ENCODE results near the gene EMX2.

Gene EMX2

DNA sequence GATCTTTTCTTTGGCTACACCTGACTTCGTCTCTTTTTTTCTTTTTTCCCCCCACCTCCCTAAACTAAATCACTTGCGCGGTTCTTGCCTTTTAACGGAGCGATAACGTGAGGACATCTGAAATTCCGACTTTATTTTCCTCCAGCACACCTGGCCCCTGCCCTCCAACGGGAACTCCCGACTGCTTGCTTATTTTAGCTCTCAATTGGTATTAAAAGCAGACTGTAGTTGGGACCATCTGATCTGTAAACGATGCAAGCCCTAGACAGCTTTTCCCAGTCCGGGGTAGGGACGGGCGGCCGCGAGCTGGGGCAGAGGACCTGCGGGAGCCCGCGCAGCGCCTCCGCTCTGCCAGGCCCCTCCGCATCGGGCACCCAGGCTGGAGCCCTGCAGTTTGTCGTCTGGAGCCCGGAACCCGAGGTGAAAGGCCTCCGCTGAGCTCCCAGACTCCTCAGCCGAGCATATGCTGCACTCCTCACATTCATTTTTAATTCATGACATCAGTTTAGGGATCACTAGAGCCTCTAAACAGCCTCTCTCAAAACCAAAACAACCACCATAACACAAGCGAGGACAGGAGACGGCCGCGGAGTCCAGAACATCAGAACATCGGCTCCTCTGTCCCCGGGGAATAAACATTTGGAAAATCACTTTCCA, 10.0 kb upstream of the EMX2 start:
- no peak for DNase-seq

DNA sequence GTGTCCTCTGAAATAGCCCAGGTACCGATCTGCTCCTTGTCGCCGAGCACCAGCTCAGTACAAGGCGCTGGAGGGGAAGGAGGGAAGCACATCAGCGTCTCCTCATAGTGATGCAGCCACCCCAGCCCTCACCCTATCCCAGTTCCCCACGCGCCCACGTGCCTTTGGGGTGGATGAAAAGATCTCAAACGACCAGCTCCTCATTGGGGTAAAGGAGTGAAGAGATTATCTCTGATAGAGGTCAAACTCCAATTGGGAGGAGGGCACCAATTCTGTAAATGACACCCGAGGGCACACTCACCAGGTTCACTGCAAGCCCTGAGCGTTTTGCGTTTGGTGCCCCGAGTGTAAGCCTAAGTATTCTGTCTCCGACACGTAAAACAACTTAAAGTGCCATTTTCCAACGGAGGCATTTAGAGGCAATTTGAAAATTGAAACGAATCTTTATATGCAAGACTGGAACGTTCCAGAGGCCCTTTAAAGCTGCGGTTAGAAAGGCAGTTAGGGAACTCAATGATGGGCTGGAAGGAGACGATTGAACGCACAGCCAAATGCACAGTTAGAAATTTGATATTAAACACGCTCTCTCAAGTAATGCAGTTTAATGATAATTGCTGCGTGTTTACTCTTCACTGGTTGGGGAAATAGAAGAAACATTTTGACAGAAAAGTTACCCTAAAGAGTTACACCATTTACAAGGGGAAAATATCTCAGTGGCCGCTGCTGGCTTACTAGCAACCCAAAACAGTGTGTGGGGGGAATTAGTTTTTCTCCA, 8.9 kb upstream of the EMX2 start:
- no peak for DNase-seq

DNA sequence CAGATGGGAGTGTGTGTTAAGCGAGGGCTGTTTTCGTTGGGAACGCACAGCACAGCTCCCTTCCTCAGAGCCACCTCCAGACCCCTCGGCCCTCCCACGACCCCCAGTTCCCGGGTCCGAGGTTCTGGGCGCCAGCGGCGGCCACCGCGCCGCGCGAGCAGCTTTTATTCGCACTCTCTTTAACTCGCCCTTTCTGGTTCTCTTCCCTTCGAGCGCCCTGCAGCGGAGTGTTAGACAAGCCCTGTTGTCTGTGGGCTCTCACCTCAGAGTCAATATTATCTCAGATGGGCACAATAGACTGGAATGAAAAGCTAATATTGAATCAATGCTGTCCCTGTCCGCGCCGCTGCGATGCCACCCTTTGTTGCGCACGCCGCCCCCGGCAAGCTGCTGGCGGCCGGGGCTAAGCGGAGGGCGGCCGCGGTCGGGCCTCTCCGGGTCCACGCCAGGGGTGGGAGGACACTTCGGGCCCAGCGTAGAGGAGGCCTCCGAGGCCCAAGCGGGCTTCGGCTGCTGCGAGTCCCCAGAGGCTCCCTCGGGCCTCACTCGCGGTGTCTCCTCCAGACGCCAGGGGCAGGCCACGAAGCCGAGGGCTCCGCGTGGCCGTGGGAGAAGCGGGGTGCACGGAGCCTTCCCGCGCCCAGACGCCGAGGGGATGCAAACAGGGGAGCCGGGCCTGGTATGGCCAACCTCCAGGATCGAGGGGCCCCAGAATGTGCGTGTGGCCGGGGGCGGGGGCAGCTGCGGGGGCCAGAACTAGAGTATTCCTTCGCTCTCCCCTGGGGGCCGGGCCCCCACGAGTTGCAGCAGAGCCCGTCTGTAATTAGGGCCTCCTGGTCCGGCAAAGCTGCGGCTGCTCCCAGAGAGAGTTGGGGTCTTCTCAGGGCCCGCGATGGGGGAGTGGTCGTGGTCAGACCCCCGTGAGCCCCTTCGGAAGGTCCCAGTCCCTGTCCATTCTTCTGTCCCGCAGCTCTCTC, 7.9 kb upstream of the EMX2 start:
- no peak for DNase-seq

DNA sequence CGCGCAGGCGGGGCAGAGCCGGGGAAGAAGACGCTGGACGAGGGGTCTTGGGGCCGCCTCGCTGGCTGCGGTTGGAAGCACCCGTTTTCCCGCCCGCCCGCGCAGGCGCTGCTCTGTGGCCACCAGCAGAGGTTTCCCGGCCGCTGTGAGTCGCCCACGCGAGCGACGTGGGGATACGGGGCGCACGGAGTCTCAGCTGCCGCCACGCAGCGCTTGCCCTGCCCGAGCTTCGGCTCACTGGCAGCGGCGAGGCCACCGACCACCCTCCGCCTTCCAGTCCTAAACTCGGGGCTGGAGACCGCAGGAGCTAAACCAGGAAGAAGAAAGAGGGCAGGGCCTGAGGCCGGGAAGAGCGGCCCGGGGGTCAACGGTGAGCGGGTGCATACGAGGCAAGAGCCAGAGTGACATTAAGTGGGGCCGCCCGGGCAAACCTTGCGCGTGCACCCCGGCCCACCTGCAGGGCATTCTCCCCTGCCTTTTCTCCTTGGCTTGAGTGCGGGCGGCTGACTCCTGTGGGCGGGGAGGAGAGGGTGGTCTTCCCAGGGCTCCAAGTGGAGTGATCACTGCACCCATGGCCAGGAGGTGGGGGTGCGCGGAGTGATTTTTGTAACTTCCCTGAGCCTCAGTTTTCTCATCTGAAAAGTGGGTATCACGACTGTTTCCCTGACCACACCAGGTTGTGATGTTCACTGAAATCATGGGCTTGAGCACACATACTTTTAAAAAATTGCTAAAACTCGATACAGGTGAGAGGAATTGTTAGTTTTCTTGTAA, 7.1 kb upstream of the EMX2 start:
- DNase-seq: no peak

DNA sequence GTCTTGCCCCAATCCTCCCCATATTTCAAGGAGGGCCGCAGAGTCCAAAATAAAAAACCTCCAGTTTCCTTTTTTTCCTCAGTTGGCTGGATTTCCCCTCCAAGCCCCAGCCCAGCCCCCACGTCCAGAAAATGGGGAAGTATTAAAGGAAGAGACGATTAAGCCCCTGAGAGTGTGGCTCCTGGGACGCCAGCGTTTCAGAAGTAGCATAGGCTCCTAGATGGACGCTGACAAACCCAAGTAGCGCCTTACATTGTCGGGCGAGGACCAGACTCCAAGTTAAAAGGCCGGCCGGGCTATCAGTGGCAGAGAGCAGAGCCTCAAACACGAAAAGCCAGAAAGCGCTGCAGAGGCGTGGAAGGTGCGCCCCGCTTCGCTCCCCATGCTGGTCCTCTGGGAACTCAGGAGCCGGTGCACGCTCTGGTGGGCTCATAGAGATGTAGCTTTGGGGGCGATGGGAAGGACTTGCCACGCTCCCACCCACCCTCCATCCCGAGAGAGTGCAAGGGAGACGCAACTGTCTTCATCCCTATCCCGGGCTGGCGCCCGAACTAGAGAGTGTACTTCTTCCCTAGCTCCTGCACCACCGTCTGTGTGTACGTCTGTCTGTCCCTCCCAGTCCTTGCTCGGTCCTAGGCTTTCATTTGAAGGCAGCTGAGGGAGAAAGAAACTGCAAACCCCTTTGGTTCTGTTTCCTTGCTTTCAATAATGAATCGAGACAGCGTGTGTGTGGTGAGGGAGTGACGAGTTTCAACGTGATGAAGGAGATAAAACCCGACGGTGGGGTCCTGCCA, 6.3 kb upstream of the EMX2 start:
- DNase-seq: no peak

DNA sequence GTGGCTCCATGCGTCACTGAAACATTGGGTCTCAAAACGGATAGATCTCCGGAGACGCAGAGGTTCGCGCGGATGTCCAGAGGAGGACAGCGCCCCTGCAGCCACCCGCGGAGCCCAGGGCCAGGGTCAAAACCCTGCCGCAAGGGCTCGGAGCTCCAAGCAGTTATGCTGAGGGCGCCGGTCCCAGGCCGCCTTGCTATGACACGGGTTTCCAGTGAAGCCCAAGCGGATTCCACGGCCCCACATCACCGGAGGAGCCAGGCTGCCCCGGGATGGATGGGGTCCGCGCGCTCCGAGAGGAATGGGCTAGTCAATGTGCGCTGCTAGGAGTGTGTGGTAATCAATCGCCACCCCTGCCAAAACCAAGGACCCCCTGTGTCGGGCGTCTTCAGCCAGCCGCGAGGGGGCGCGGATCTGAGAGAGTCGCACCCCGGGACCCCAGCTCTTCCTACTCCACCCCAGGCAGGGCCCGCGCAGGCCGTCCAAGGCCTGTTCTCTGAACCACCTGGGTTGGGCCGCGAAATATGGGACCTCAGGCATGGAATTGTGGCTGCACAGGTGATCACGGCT, 5.6 kb upstream of the EMX2 start:
- DNase-seq: no peak

DNA sequence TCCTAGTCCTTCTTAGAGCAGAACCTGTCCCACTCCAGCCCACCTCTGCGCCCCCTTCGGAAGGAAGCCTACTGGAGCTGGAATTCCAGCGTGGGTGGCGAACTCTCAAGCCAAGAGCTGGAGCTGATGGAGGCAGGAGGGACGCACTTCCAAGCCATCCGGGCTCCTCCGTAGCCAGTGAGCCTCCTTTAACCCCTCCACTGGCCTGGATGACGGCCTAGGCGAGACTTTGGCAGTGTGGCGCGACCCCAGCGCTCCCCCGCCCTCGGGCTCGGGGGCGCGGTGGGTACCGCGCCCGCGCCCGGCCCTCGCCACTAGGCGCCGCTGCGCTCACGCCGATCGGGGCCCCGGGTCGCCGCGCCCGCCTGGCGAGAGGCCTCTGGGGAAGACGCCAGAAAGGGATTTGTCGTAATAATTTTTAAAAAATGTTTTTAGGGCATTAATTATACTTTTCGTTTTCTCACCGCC, 5.1 kb upstream of the EMX2 start:
- DNase-seq: peak in 1 of 2 donors; percentile 11

DNA sequence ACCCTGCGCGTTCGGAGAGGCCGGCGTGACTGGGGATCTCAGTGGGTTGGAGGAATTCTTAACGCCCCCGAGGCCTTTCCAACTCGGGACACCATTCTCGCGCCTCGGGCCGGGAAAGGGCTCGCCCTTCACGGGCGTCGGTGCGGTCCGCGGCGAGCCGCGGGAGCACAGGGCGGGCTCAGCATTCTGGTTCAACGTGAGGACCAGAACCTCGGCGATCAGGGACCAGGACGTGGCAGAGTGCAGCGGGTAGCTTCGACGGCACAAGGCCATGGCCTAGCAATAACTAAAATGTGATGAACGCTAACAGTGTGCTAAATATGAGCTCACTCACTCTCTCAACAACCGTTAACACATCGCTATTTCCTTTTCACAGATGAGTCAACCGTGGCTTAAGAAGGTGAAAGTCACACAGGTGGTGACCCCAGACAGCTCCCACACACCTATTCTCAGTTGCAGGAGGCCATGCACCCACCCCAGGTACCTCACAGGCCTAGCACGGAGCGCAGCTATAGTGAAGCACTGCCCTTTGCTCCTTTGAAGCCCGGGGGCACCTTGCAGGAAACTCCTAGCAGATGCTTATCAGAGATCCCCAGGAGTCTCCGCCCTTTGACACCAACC, 4.5 kb upstream of the EMX2 start:
- no peak for DNase-seq

DNA sequence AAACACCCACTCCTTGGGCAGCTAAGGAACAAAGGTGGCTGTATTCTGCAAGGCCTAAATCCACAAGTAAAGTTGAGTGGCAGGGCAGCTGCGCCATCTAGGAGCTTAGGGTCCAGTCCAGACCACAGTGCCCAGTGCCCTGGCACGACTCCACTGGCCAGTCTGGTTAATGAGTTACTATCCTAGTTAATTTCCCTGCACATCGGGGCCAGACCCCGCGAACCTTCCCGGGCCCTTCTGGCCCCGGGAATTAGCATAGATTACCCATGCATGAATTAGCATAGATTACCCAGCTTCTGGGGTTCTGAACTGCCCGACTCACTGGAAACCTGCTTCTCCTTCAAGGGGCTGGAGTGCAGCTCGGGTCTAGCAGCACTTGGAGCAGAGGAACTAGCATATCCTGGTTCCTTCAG, 3.2 kb upstream of the EMX2 start:
- DNase-seq: no peak

DNA sequence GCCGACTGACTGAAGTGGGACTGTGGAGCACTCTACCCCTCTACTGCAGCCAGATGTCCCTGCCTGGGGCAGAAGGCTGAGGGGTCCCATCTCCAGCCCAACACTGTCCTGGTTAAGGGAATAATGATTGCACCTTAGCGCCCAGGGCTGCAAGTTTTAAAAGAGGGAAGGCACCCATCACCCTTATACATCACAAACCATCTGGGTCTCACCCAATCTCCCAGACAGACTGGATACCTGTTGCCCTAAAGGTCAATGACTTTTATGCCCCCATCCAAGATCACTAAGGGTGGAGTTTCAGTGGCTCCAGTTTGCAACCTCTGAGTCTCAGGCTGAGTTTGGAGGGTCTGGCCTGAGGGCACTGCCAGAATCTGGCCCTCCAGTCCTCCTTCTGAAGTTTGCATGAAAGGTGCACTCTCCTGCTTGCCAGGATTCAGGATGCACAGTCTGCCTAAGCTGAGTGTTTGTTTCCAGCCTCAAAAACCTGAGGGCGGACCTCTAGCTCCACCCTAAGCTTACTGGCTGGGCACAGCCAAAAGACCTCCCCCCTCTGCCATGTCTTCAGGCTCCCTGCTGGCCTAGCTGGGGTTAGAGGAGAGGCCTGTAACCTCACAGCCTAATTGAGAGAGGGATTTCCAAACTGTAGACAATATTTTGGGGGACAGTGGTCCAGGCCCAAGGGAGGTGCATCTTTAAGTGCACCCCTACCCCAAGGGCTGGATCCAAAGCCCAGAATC, 2.5 kb upstream of the EMX2 start:
- no peak for DNase-seq

DNA sequence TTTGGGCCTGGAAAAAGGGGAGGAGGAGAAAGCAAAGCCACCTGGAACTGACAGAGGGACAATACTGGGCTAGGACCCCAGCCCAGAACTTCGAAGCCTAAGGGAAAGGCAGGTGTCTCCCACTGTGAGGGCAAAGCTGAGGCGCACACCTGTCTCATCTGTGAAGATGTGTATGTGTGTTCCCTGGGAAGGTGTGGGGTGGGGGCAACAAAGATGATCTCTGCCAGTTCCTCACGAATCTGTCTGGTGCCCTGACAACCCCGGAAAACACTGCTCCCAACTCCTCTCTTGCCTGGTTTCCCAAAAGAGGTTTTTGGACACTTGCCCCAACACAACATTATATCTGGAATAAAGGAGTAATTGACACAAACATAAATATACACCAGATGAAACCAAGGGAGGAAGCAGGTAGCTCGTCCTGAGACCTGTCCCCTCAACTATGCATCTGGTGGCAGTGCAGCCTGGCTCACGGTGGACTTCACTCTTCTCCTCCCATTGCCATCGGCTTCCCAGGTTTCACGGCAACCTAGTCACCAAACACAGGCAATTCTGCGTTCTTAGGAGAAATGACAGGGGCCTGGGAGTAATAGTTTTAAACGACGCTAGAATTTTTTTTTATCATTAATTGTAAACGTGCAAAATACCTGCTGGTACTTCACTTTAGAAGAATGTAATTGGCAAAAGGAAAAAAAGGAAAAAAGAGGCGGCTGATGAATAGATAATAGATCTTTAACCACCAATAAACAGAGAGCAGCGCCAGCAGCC, 1.7 kb upstream of the EMX2 start:
- DNase-seq: no peak

DNA sequence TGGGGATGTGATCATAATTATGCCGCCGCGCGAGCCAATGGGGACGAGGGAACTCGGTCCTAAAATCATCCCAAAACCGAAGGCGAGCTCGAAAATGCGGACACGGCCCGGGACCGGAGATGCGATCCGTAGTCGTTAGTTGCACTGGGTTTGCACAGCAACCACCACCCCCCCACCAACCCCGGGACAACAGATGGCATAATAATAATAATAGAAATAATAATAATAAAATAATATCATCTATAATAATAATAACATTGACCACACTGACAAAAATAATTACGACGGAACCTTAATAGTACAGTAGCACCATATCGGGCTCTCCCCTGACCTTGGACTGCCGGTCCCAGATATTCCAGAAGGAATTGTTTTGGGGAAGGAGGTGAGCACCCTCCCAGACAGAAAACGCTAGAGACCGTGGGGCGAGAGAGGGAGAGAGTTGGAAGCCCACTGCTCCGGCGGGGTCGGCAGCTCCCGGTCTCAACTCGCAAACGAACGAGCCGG, 1.1 kb upstream of the EMX2 start:
- no peak for DNase-seq

DNA sequence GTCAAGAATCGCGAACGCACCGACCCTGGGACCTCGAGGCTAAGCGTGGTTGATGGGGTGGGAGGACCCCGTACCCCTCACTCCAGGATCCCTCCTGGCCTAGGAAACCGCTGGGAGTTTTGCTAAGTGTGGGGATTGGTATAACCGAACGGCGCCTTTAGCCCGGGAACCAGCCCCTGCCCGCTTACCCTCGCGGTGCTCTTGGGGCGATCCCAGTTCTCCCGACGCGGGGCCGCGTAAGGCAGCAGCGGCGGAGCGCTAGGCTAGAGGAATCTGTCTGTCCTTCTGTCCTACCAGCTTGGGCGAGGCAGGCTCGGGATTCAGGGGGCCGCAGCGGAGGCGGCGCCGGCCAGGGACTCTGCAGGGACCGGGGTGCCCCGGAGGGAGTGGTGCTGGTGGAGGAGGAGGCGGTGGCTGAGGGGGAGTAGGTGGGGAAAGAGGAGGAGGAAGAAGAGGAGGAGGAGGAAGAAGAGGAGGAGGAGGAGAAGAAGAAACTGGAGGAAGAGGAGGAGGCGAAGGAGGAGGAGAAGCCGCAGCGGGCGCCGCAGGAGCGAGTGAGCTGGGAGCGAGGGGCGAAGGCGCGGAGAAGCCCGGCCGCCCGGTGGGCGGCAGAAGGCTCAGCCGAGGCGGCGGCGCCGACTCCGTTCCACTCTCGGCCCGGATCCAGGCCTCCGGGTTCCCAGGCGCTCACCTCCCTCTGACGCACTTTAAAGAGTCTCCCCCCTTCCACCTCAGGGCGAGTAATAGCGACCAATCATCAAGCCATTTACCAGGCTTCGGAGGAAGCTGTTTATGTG, 439 bp upstream of the EMX2 start:
- no peak for DNase-seq

DNA sequence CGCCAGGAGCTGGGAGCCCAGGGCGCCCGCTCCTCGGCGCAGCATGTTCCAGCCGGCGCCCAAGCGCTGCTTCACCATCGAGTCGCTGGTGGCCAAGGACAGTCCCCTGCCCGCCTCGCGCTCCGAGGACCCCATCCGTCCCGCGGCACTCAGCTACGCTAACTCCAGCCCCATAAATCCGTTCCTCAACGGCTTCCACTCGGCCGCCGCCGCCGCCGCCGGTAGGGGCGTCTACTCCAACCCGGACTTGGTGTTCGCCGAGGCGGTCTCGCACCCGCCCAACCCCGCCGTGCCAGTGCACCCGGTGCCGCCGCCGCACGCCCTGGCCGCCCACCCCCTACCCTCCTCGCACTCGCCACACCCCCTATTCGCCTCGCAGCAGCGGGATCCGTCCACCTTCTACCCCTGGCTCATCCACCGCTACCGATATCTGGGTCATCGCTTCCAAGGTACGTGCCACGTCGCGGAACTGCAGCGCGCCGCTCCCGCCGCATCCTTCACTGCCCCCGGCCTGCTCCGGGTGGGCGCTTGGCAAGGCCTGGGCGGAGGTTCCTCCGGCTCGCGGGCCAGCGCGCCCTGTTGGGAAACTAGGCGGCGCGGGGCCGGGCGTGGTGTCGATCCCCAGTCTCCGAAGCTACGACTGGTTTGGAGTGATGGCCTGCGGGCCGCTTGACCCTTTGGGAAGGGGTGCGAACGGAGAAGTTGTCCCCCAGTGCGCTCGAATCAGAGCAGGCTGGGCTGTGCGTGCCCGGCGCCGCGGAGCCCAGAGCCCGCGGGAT, 868 bp downstream of the EMX2 start:
- no peak for DNase-seq

DNA sequence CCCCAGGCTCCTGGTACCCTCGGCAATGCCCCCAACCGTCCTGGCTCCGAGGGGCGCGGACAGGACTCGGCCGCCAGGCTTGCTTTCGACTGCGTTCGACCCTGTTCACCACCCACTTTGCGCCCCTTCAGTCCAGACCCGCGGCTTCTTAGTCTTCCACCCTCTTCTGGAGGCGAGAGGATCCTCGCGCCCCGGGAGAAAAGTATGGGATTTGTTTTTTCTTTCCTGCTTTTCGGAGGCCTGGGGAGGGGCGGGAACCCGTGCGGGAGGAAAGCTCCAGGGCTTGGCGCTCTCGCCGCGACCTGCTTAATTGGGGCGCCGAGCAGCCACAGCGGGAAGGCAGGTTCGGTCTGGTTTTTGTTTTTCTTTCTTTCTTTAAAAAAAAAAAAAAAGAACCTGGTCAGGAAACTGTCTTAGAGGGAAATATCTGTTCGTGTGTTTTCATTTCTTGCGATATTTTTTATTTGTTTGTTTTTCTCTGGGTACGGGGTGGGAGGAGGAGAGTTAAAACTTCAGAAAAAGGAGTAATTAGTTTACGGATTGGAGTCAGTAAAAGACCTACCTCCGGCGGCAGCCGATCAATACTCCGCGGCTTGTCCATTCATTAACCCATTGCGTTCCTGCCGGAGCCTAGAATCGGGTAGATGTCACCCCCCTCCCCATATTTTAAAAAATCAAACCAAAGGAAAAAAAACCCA, 1.6 kb downstream of the EMX2 start:
- DNase-seq: no peak

DNA sequence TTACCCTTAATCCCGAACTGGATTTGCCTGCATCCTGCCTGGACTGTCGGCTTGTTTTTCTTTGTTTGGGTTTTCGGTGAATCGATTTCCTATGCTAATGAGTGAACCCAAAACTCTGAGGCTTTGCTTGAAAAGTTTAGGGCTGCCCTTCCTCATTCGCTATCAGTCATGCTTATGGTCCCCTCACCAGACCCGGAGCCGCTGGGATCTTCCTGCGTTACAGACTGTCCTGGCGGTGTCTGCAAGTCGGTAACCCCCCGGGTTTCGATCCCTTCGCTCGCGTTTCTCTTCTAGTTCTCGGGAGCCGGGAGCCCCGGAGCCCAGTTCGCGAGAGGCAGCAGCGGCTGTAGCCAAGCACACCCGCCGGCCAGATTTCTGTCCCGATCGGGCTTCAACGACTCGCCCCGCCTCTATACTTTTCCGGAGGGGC, 2.2 kb downstream of the EMX2 start:
- DNase-seq: no peak

All from CD4-positive, alpha-beta T cell treated with Interferon alpha-2 for 1 hour (primary cell).